Esophagus squamous epithelium (tissue), 4 donors: ENCODE data around the gene ITGB5.

Experiments used
- CTCF ChIP-seq, 6 experiments: fragments of 450-650 bp in 4 of 6; fragments of 200-600 bp in 2 of 6; sonication (generic) in 2 of 6; IDR thresholded peaks; one replicate each; pipeline ENCODE4 v1.5.1; 2016 to 2019; ENCODE audit warnings: antibody characterized with exemption in 6 of 6, mild to moderate bottlenecking in 4 of 6, moderate library complexity in 4 of 6
- POLR2A ChIP-seq, 4 donors: fragments of 450-650 bp; IDR thresholded peaks; one replicate each; pipeline ENCODE4 v1.6.1; 2017; ENCODE audit warnings: antibody characterized with exemption in 4 of 4, mild to moderate bottlenecking in 4 of 4, moderate library complexity in 3 of 4

GRCh38 chr3:124783696-124784095 lies 103.5 kb downstream of the ITGB5 start:
- TF ChIP-seq CTCF (IDR thresholded peaks at IDR 0.05) = no peak
- no peak for TF ChIP-seq POLR2A (IDR thresholded peaks at IDR 0.05)
